ENCODE data around the gene RALGPS1.

GRCh38 chr9:127168756-127169574 lies 254.4 kb downstream of the RALGPS1 start:
- TF ChIP-seq CTCF (tag by site-specific recombination; IDR thresholded peaks at IDR 0.05) (no peak), ZNF280D (tag by site-specific recombination; IDR thresholded peaks at IDR 0.05) (no peak), SP2 (tag by site-specific recombination; IDR thresholded peaks at IDR 0.05) (no peak)
